Esophagus squamous epithelium (tissue), 5 donors: ENCODE results near the gene TBC1D32. TPM values are rescaled to one million over a fixed set of nuclear protein-coding genes. Genes with fewer than 3 reads are reported as not detected.

Experiments used
- DNase-seq: peaks from one replicate; lab custom pipeline; 2025; lab: John Stamatoyannopoulos, UW
- H3K27ac ChIP-seq, 4 donors: fragments of 200-600 bp; sonication (generic); one replicate each; pipeline ENCODE4 v1.5.1; 2016 to 2019; ENCODE audit warnings: mild to moderate bottlenecking in 1 of 4
- H3K27me3 ChIP-seq, 4 donors: fragments of 200-600 bp; sonication (generic); 1 replicate in 3 of 4; 2 replicates in 1 of 4; pipeline versions ENCODE4 v1.5.1 to v1.6.0; 2017 to 2021; ENCODE audit warnings: antibody characterized with exemption in 1 of 4
- H3K36me3 ChIP-seq, 3 donors: fragments of 200-600 bp; sonication (generic); one replicate each; pipeline ENCODE4 v1.5.1; 2016 to 2019
- H3K4me1 ChIP-seq, 3 donors: fragments of 200-600 bp; sonication (generic); one replicate each; pipeline ENCODE4 v1.5.1; 2017 to 2019
- H3K4me3 ChIP-seq, 4 donors: fragments of 200-600 bp; sonication (generic); 1 replicate in 3 of 4; 2 replicates in 1 of 4; pipeline ENCODE4 v1.5.1; 2016 to 2019; ENCODE audit warnings: mild to moderate bottlenecking in 2 of 4, moderate library complexity in 1 of 4
- H3K9me3 ChIP-seq, 3 donors: fragments of 200-600 bp; sonication (generic); one replicate each; pipeline ENCODE4 v1.5.1; 2016 to 2019
- POLR2A ChIP-seq, 4 donors: fragments of 450-650 bp; IDR thresholded peaks; one replicate each; pipeline ENCODE4 v1.6.1; 2017; ENCODE audit warnings: antibody characterized with exemption in 4 of 4, mild to moderate bottlenecking in 4 of 4, moderate library complexity in 3 of 4
- WGBS, 2 donors: methylation state at CpG; one replicate each; pipeline ENCODE4 v1.1.5; 2018; 5-methylcytosine and 5-hydroxymethylcytosine counted together
- intact Hi-C: fragments of 100-400 bp; cut with DNase I; formaldehyde crosslinking; loops from one replicate; pipeline ENCODE4 v1.15.0; 2022
- total RNA-seq, 4 donors: library from RNA; depleted of rRNA; stranded (reverse); fragments of >200 nt; gene quantifications; one replicate each; pipeline ENCODE4 v1.1.0, GENCODE V29; 2016
- TF ChIP-seq, protein P1 (sequence below), 6 experiments: fragments of 450-650 bp in 4 of 6; fragments of 200-600 bp in 2 of 6; sonication (generic) in 2 of 6; IDR thresholded peaks; one replicate each; pipeline ENCODE4 v1.5.1; 2016 to 2019; ENCODE audit warnings: antibody characterized with exemption in 6 of 6, mild to moderate bottlenecking in 4 of 6, moderate library complexity in 4 of 6
- donor health status: DM: yes; HTN: yes; CAD: no.

Gene TBC1D32
- total RNA-seq, 4 donors from 2014 or later = 2.2 to 6.5 (median 3.8) TPM

DNA sequence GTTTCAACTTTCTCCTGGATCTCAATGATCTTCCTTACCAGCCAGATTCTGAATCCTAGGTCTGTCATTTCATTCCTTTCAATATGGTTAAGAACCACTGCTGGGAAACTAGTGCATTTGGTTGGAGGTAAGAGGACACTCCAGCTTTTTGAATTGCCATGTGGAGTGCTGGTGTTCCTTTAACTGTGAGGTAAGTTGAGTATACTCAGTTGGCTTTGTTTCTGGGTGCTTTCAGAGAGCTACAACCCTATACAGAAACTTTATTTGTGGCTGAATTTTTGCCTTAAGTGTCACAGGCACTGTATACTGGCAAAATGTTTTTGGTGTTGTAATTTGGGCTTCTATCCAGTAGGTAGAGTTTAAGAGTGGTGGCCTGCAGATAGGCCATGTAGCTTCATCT is 175.8 kb downstream of the TBC1D32 start:
- intact Hi-C loops = no loop called here
- no peak for DNase-seq
- Histone ChIP-seq H3K4me3 (no peak overlapping the region), H3K9me3 (peaks cover 0 to under 1% (median 0%) of the 10 kb centered on the region in 3 donors), H3K36me3 (peaks cover 0 to 40% (median 0%) of the 10 kb centered on the region in 3 donors), H3K27ac (no peak overlapping the region), H3K4me1 (no peaks in the 10 kb centered on the region), H3K27me3 (no peaks in the 10 kb centered on the region)
- no peak for TF ChIP-seq POLR2A (IDR thresholded peaks at IDR 0.05)
- TF ChIP-seq, protein P1, sequence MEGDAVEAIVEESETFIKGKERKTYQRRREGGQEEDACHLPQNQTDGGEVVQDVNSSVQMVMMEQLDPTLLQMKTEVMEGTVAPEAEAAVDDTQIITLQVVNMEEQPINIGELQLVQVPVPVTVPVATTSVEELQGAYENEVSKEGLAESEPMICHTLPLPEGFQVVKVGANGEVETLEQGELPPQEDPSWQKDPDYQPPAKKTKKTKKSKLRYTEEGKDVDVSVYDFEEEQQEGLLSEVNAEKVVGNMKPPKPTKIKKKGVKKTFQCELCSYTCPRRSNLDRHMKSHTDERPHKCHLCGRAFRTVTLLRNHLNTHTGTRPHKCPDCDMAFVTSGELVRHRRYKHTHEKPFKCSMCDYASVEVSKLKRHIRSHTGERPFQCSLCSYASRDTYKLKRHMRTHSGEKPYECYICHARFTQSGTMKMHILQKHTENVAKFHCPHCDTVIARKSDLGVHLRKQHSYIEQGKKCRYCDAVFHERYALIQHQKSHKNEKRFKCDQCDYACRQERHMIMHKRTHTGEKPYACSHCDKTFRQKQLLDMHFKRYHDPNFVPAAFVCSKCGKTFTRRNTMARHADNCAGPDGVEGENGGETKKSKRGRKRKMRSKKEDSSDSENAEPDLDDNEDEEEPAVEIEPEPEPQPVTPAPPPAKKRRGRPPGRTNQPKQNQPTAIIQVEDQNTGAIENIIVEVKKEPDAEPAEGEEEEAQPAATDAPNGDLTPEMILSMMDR (IDR thresholded peaks at IDR 0.05) = no peak

DNA sequence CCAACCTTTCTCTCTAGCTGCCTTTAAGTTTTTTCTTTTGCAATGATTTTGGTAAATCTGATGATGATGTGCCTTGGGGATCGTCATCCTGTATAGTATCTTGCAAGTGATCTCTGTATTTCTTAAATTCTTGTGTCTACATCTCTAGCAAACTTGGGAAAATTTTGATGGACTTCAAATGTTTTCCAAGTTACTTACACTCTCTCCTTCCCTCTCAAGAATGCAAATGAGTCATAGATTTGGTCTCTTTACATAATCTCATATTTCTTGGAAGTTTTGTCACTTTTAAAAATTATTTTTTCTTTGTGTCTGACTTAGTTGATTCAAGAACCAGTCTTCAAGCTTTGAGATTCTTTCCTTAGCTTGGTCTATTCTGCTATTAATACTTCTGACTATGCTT is 176.4 kb downstream of the TBC1D32 start:
- peaks cover 0 to 6% (median 0%) of the 10 kb centered on the region in 3 donors for H3K9me3 ChIP-seq
- DNase-seq = no peak

DNA sequence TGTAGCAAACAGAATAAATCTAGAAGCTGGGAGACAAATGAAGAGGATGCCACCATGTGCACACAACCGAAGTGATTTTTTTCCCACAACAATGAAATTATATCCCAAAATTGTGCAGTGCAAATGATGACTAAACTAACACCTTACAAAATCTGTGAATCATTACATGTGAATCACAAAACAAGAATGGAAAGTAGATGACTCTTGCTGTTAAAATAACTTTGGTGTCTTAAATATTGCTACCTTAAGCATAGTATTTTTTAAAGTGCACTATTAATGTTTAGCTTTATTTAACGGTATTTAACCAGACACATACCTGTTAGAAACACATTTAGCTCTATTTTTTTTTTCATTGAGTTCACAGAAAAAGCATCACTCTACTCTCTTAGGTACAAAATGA is 190.8 kb downstream of the TBC1D32 start:
- no peak for DNase-seq
- intact Hi-C loops = no loop called here
- H3K4me1 ChIP-seq = no peaks in the 10 kb centered on the region

More for the DNA sequence above, 176.4 kb downstream of the TBC1D32 start:
- WGBS, 2 donors = 90 to 100% methylated on average over 1 of the region's 1 CpG
- intact Hi-C loops = no loop called here
- H3K27me3 ChIP-seq = no peaks in the 10 kb centered on the region
- no peak overlapping the region for H3K27ac ChIP-seq
- H3K4me1 ChIP-seq = no peaks in the 10 kb centered on the region
- peaks cover 0 to 46% (median 0%) of the 10 kb centered on the region in 3 donors for H3K36me3 ChIP-seq
- H3K4me3 ChIP-seq = no peak overlapping the region
- TF ChIP-seq, protein P1 (IDR thresholded peaks at IDR 0.05) = no peak
- TF ChIP-seq POLR2A (IDR thresholded peaks at IDR 0.05) = no peak

DNA sequence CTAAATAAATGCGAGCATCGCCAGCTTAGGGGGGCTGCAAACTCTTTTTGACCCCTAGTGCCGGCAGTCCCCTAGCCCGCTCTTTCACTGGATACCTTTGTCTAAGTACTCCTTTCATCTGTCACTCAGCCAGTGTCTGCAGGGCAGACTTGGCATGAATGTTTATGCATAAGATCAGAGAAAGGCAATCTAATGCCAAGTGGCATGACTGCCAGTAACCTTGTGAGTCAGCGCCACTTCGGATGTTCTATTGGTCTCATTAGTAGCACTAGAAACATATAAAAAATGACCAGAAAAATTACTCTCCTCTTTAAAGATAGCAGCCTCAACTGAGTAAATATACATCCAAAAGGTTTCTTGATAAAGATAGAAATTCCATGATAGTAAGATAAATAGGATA is 192.2 kb downstream of the TBC1D32 start:
- no peak overlapping the region for H3K4me3 ChIP-seq
- H3K9me3 ChIP-seq = no peaks in the 10 kb centered on the region
- no peaks in the 10 kb centered on the region for H3K36me3 ChIP-seq
- no peaks in the 10 kb centered on the region for H3K27me3 ChIP-seq
- TF ChIP-seq, protein P1 (IDR thresholded peaks at IDR 0.05) = no peak
- TF ChIP-seq POLR2A (IDR thresholded peaks at IDR 0.05) = no peak
- intact Hi-C loops = no loop called here
- WGBS, 2 donors = 56 to 61% methylated on average over 6 of the region's 6 CpGs
- H3K27ac ChIP-seq = no peak overlapping the region
- DNase-seq = no peak
- H3K4me1 ChIP-seq = no peaks in the 10 kb centered on the region

More for the DNA sequence above, 190.8 kb downstream of the TBC1D32 start:
- no peak overlapping the region for H3K27ac ChIP-seq
- no peaks in the 10 kb centered on the region for H3K27me3 ChIP-seq
- no peak overlapping the region for H3K4me3 ChIP-seq
- no peaks in the 10 kb centered on the region for H3K36me3 ChIP-seq
- TF ChIP-seq POLR2A (IDR thresholded peaks at IDR 0.05) = no peak
- TF ChIP-seq, protein P1 (IDR thresholded peaks at IDR 0.05) = no peak
- H3K9me3 ChIP-seq = no peaks in the 10 kb centered on the region
- WGBS, 2 donors = 36 to 58% methylated on average over 2 of the region's 2 CpGs

DNA sequence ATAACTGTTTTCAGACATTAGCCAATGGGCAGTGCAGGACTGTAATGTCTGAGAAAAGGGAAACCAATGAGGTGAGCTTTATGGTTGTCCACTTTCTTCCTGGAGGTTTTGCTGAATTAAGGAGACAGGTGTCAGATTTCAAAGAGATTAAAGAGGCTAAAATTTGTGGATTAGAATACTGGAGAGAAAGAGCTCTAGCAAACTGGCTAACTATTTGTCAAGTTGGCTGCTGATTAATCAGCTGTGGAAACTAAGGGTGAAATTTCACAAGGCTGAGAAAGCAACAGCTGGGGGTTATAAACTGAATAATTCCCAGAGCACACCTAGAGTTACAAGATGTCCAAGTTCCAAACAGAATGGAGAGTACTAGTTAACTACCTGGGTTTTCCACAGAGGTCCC is 198.9 kb downstream of the TBC1D32 start:
- no peaks in the 10 kb centered on the region for H3K4me1 ChIP-seq
- intact Hi-C loops = no loop called here
- no peaks in the 10 kb centered on the region for H3K36me3 ChIP-seq
- no peak overlapping the region for H3K4me3 ChIP-seq
- DNase-seq = no peak
- no peaks in the 10 kb centered on the region for H3K27me3 ChIP-seq
- TF ChIP-seq POLR2A (IDR thresholded peaks at IDR 0.05) = no peak
- TF ChIP-seq, protein P1 (IDR thresholded peaks at IDR 0.05) = no peak
- H3K9me3 ChIP-seq = no peaks in the 10 kb centered on the region
- no peak overlapping the region for H3K27ac ChIP-seq
